MM.1S (cell line): ENCODE results near the gene RGS12.

ENCODE experiments used
- DNase-seq: peaks from one replicate; pipeline ENCODE4 v3.0.0-alpha.2; 2015
- H2AFZ ChIP-seq: fragments of 300-600 bp; sonication (generic); 2 replicates; pipeline ENCODE4 v1.6.0; 2016; ENCODE audit warnings: antibody characterized with exemption, low read length
- H3F3A ChIP-seq: fragments of 300-600 bp; sonication (generic); 2 replicates; pipeline ENCODE4 v1.6.1; 2016; ENCODE audit warnings: mild to moderate bottlenecking, antibody characterized with exemption, low read length, moderate library complexity, mixed read lengths; ENCODE audit not compliant: insufficient read depth
- H3K27ac ChIP-seq: fragments of 300-600 bp; sonication (generic); 2 replicates; pipeline ENCODE4 v1.5.1; 2016; ENCODE audit warnings: mild to moderate bottlenecking, low read length
- H3K27me3 ChIP-seq: fragments of 300-600 bp; sonication (generic); replicated peaks from 2 replicates; pipeline ENCODE4 v1.6.0; 2016; ENCODE audit warnings: low read length; ENCODE audit not compliant: insufficient read depth
- H3K36me3 ChIP-seq: fragments of 300-600 bp; sonication (generic); replicated peaks from 2 replicates; pipeline ENCODE4 v1.6.1; 2016; ENCODE audit warnings: mild to moderate bottlenecking, low read length, mixed read lengths; ENCODE audit not compliant: insufficient read depth
- H3K4me1 ChIP-seq: fragments of 300-600 bp; sonication (generic); 2 replicates; pipeline ENCODE4 v1.6.1; 2016; ENCODE audit warnings: low read length, mixed read lengths
- H3K4me2 ChIP-seq: fragments of 300-600 bp; sonication (generic); 2 replicates; pipeline ENCODE4 v1.6.0; 2016; ENCODE audit warnings: low read depth, low read length
- H3K4me3 ChIP-seq: fragments of 300-600 bp; sonication (generic); 2 replicates; pipeline ENCODE4 v1.5.1; 2016; ENCODE audit warnings: low read length, mixed read lengths
- H3K79me2 ChIP-seq: fragments of 300-600 bp; sonication (generic); 2 replicates; pipeline ENCODE4 v1.6.1; 2016; ENCODE audit warnings: mixed run types, low read length, mixed read lengths
- H3K9ac ChIP-seq: fragments of 300-600 bp; sonication (generic); 2 replicates; pipeline ENCODE4 v1.6.1; 2016; ENCODE audit warnings: low read length, mixed read lengths
- H3K9me2 ChIP-seq: fragments of 300-600 bp; sonication (generic); replicated peaks from 2 replicates; pipeline ENCODE4 v1.6.1; 2016; ENCODE audit warnings: mild to moderate bottlenecking, low read length, mixed read lengths; ENCODE audit not compliant: insufficient read depth
- H3K9me3 ChIP-seq: fragments of 300-600 bp; sonication (generic); replicated peaks from 2 replicates; pipeline ENCODE4 v1.6.1; 2016; ENCODE audit warnings: mild to moderate bottlenecking, low read length, mixed read lengths; ENCODE audit not compliant: insufficient read depth
- H4K20me1 ChIP-seq: fragments of 300-600 bp; sonication (generic); 2 replicates; pipeline ENCODE4 v1.6.1; 2016; ENCODE audit warnings: mild to moderate bottlenecking, low read length, moderate library complexity, mixed read lengths; ENCODE audit not compliant: insufficient read depth
- EZH2 ChIP-seq: fragments of 300-600 bp; sonication (generic); optimal IDR thresholded peaks from 2 replicates; pipeline ENCODE3; 2017; ENCODE audit warnings: low read depth, mild to moderate bottlenecking, antibody characterized with exemption, low read length, mixed read lengths
- EZH2phosphoT487 ChIP-seq: fragments of 300-600 bp; sonication (generic); IDR thresholded peaks from 2 replicates; pipeline ENCODE4 v1.6.1; 2018; ENCODE audit warnings: antibody characterized with exemption, low read length
- TF ChIP-seq, protein P1 (sequence below): fragments of 300-600 bp; sonication (generic); IDR thresholded peaks from 2 replicates; pipeline ENCODE4 v1.5.1; 2016; ENCODE audit warnings: antibody characterized with exemption, low read length, mixed read lengths

The RGS12 gene

GRCh38 chr4:3256230-3257102 lies 36.4 kb upstream of the RGS12 start:
- H3K9me2 ChIP-seq: no peaks in the 10 kb centered on the region
- no peak overlapping the region for H2AFZ ChIP-seq
- H3K4me2 ChIP-seq: peak overlapping the region; percentile 14; the same call in 1 of the 2 replicates
- no peaks in the 10 kb centered on the region for H3K36me3 ChIP-seq
- H3K79me2 ChIP-seq: no peaks in the 10 kb centered on the region
- no peaks in the 10 kb centered on the region for H3K9me3 ChIP-seq
- H3K4me3 ChIP-seq: no peak overlapping the region
- H3K27ac ChIP-seq: no peak overlapping the region
- no peak overlapping the region for H3K9ac ChIP-seq
- no peak for DNase-seq
- H4K20me1 ChIP-seq: no peaks in the 10 kb centered on the region
- H3F3A ChIP-seq: no peaks in the 10 kb centered on the region
- H3K4me1 ChIP-seq: no peaks in the 10 kb centered on the region
- peaks cover 28% of the 10 kb centered on the region for H3K27me3 ChIP-seq
- TF ChIP-seq EZH2 (no peak), EZH2phosphoT487 (no peak)
- TF ChIP-seq, protein P1, sequence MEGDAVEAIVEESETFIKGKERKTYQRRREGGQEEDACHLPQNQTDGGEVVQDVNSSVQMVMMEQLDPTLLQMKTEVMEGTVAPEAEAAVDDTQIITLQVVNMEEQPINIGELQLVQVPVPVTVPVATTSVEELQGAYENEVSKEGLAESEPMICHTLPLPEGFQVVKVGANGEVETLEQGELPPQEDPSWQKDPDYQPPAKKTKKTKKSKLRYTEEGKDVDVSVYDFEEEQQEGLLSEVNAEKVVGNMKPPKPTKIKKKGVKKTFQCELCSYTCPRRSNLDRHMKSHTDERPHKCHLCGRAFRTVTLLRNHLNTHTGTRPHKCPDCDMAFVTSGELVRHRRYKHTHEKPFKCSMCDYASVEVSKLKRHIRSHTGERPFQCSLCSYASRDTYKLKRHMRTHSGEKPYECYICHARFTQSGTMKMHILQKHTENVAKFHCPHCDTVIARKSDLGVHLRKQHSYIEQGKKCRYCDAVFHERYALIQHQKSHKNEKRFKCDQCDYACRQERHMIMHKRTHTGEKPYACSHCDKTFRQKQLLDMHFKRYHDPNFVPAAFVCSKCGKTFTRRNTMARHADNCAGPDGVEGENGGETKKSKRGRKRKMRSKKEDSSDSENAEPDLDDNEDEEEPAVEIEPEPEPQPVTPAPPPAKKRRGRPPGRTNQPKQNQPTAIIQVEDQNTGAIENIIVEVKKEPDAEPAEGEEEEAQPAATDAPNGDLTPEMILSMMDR: no peak

- Histone ChIP-seq H2AFZ (no peak overlapping the region), H3K27me3 (peaks cover 35% of the 10 kb centered on the region), H4K20me1 (no peaks in the 10 kb centered on the region), H3K4me1 (no peaks in the 10 kb centered on the region), H3F3A (no peaks in the 10 kb centered on the region), H3K27ac (no peak overlapping the region), H3K36me3 (no peaks in the 10 kb centered on the region), H3K4me3 (no peak overlapping the region), H3K9ac (no peak overlapping the region), H3K4me2 (no peak overlapping the region), H3K9me3 (no peaks in the 10 kb centered on the region), H3K79me2 (no peaks in the 10 kb centered on the region), H3K9me2 (no peaks in the 10 kb centered on the region)
- TF ChIP-seq, protein P1: no peak
- DNase-seq: no peak
Observed at GRCh38 chr4:3257103-3257555, 35.7 kb upstream of the RGS12 start.

DNA sequence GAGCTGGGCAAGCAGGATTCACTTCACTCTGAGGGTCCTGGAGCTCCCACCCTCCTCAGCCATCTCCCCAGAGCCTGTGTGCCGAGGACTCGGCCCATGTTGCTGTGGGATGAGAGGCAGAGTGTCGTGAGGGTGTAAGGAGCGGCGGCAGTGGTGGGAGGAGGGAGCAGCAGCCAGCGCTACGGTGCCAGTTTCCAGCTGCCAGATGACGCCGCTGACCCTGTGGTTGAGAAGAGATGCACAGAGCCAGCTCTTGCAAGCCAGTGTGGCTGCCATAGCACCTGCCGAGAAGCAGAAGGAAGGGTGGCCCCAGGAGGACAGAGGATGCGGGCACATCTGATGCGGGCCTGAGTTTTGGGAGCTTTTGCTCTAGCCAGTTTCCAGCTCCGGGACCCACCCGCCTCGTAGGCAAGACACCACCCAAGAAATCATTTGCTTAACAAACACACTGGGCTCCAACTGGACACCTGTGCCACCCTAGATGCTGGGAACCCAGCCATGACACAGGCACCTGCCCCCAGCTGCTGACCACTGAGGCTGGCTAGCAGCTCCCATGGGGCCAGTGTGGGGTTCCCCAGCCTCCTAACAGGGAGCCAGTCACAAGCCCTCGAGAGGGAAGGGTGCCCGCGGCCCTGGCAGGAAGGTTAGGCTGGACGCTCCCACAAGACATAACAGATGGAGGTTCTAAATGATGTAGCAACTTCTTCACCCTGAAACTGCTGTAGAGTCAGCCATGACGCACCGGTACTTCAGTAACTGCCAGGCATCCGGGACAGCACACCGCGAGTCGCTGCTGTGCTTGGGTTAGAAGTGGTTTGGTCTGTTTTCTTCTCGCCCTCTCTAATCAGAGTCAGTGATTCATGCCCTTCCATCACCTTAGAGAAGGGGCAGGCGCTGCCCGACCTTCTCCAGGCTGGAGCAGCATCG lies 35.0 kb upstream of the RGS12 start:
- Histone ChIP-seq H3K4me2 (no peak overlapping the region), H3F3A (no peaks in the 10 kb centered on the region), H3K27me3 (peaks cover 42% of the 10 kb centered on the region), H3K9me2 (no peaks in the 10 kb centered on the region), H4K20me1 (no peaks in the 10 kb centered on the region), H3K4me3 (no peak overlapping the region), H3K36me3 (no peaks in the 10 kb centered on the region), H3K9me3 (no peaks in the 10 kb centered on the region), H3K4me1 (no peaks in the 10 kb centered on the region), H3K79me2 (no peaks in the 10 kb centered on the region), H2AFZ (no peak overlapping the region), H3K9ac (no peak overlapping the region), H3K27ac (no peak overlapping the region)
- TF ChIP-seq EZH2phosphoT487 (no peak), EZH2 (no peak)
- TF ChIP-seq, protein P1: no peak
- DNase-seq: no peak
